Suprapubic skin (tissue), 4 donors: ENCODE data around the gene DYRK1B.
"Not testable (repeated sequence)": the region's sequence is repeated elsewhere in the genome, so short reads cannot be mapped to it uniquely, and the experiment has no call there.

Source experiments
- CTCF ChIP-seq, 2 donors: fragments of 200-600 bp in 1 of 2; fragments of 450-650 bp in 1 of 2; sonication (generic) in 1 of 2; IDR thresholded peaks; one replicate each; pipeline ENCODE4 v1.5.1; 2016 to 2019; ENCODE audit warnings: antibody characterized with exemption in 2 of 2, mild to moderate bottlenecking in 1 of 2, moderate library complexity in 1 of 2
- EP300 ChIP-seq: sonication (generic); formaldehyde crosslinking; IDR thresholded peaks from one replicate; pipeline ENCODE4 v1.6.1; 2017; ENCODE audit warnings: antibody characterized with exemption
- POLR2A ChIP-seq, 2 donors: fragments of 450-650 bp; IDR thresholded peaks; one replicate each; pipeline ENCODE4 v1.6.1; 2017; ENCODE audit warnings: antibody characterized with exemption in 2 of 2, mild to moderate bottlenecking in 2 of 2, moderate library complexity in 2 of 2
- POLR2AphosphoS5 ChIP-seq, 3 donors: sonication (generic); formaldehyde crosslinking; IDR thresholded peaks; one replicate each; pipeline ENCODE4 v1.6.1; 2017; ENCODE audit warnings: antibody characterized with exemption in 3 of 3

GRCh38 chr19:39814111-39814510 lies 19.9 kb downstream of the DYRK1B start:
- not testable (repeated sequence) for TF ChIP-seq CTCF (IDR thresholded peaks at IDR 0.05); POLR2AphosphoS5 (IDR thresholded peaks at IDR 0.05); POLR2A (IDR thresholded peaks at IDR 0.05); EP300
